HepG2 (cell line): ENCODE measurements around the gene GRIN3B. TPM values are rescaled to one million over a fixed set of nuclear protein-coding genes. Genes with fewer than 3 reads are reported as not detected.
A peak's percentile ranks its signal among the peaks of the same experiment; 100 is the strongest.

Source experiments
- CBX1 ChIP-seq: IDR thresholded peaks from one replicate; pipeline ENCODE4 v1.6.1; 2016; ENCODE audit warnings: antibody characterized with exemption, low read depth
- CEBPB ChIP-seq: IDR thresholded peaks from 2 replicates; pipeline ENCODE4 v1.6.1; 2011; ENCODE audit warnings: low read depth, low read length, improper control_type of control experiment, borderline replicate concordance
- DNMT1 ChIP-seq: sonication (generic); formaldehyde crosslinking; IDR thresholded peaks from 2 replicates; pipeline ENCODE4 v1.5.1; 2020; ENCODE audit warnings: mild to moderate bottlenecking, missing genetic modification reagents
- HDAC2 ChIP-seq: sonication (generic); formaldehyde crosslinking; IDR thresholded peaks from 2 replicates; pipeline ENCODE4 v1.4.0; 2020; ENCODE audit warnings: missing genetic modification reagents
- HNRNPK ChIP-seq: fragments of 200-400 bp; formaldehyde crosslinking; IDR thresholded peaks from 2 replicates; pipeline ENCODE4 v1.6.1; 2018; ENCODE audit warnings: low read length, low read depth, moderate library complexity, mild to moderate bottlenecking; ENCODE audit not compliant: poor library complexity, severe bottlenecking
- HNRNPLL ChIP-seq: fragments of 200-400 bp; formaldehyde crosslinking; IDR thresholded peaks from 2 replicates; pipeline ENCODE4 v1.6.1; 2017; ENCODE audit warnings: mild to moderate bottlenecking, low read depth, low read length; ENCODE audit not compliant: poor library complexity, severe bottlenecking
- MAZ ChIP-seq, 2 experiments: sonication (generic) in 1 of 2; formaldehyde crosslinking in 1 of 2; IDR thresholded peaks; 2 replicates each; pipeline versions ENCODE4 v1.5.0 to v1.6.1; 2012 to 2020; ENCODE audit warnings: low read depth in 2 of 2, mild to moderate bottlenecking in 2 of 2, borderline replicate concordance in 1 of 2, improper control_type of control experiment in 1 of 2, low read length in 1 of 2, missing genetic modification reagents in 1 of 2, moderate library complexity in 1 of 2
- MXD3 ChIP-seq: IDR thresholded peaks from 2 replicates; pipeline ENCODE4 v1.6.1; 2016; ENCODE audit warnings: mild to moderate bottlenecking, missing biosample characterization, missing genetic modification reagents
- NR2C2 ChIP-seq: sonication (generic); formaldehyde crosslinking; IDR thresholded peaks from 2 replicates; pipeline ENCODE4 v1.4.0; 2020; ENCODE audit warnings: missing genetic modification reagents, mild to moderate bottlenecking, moderate library complexity, borderline replicate concordance
- POLR2A ChIP-seq, 2 experiments: IDR thresholded peaks; 2 replicates each; pipeline ENCODE4 v1.6.1; 2011; ENCODE audit warnings: low read depth in 2 of 2, low read length in 2 of 2, mild to moderate bottlenecking in 1 of 2, moderate library complexity in 1 of 2; ENCODE audit not compliant: insufficient read depth in 1 of 2
- RBFOX2 ChIP-seq: fragments of 200-400 bp; formaldehyde crosslinking; IDR thresholded peaks from 2 replicates; pipeline ENCODE4 v1.6.1; 2017; ENCODE audit warnings: low read depth, mild to moderate bottlenecking, low read length
- SUZ12 ChIP-seq: fragments of 150-350 bp; IDR thresholded peaks from 2 replicates; pipeline ENCODE4 v1.6.1; 2014; ENCODE audit warnings: low read depth, low read length
- ZBTB38 ChIP-seq: sonication (generic); formaldehyde crosslinking; IDR thresholded peaks from 2 replicates; pipeline ENCODE4 v1.5.1; 2020; ENCODE audit warnings: mild to moderate bottlenecking, missing genetic modification reagents
- ZFX ChIP-seq: sonication (generic); formaldehyde crosslinking; IDR thresholded peaks from 2 replicates; pipeline ENCODE4 v1.4.0; 2020; ENCODE audit warnings: mild to moderate bottlenecking, low read depth, missing genetic modification reagents, moderate library complexity
- ZNF143 ChIP-seq: sonication (generic); formaldehyde crosslinking; IDR thresholded peaks from 2 replicates; pipeline ENCODE4 v1.4.0; 2020; ENCODE audit warnings: missing genetic modification reagents
- ZNF446 ChIP-seq: sonication (generic); formaldehyde crosslinking; IDR thresholded peaks from 2 replicates; pipeline ENCODE4 v1.5.0; 2020; ENCODE audit warnings: mild to moderate bottlenecking, missing genetic modification reagents
- ZNF503 ChIP-seq: sonication (generic); formaldehyde crosslinking; IDR thresholded peaks from 2 replicates; pipeline ENCODE4 v1.4.0; 2020; ENCODE audit warnings: missing genetic modification reagents
- polyA plus RNA-seq, 8 experiments: library from polyadenylated mRNA; depleted of rRNA in 3 of 8; stranded (reverse) in 7 of 8; unstranded in 1 of 8; fragments of >200 nt; fragmentation: Illumina TruSeq in 4 of 8; extraction: Trizol in 4 of 8; gene quantifications; 2 replicates each; pipeline versions ENCODE4 v1.2.1 to v1.2.3, GENCODE V29; 2011 to 2016; ENCODE audit warnings: low read depth in 4 of 8, missing spikeins in 1 of 8, mixed read lengths in 1 of 8; ENCODE audit not compliant: insufficient read depth in 1 of 8
- total RNA-seq, 5 experiments: library from RNA; depleted of rRNA; stranded (reverse); fragments of >200 nt; fragmentation: Illumina TruSeq; extraction: Trizol; gene quantifications; 2 replicates each; pipeline ENCODE4 v1.2.3, GENCODE V29; 2016; ENCODE audit warnings: low read depth in 1 of 5
- TF ChIP-seq, protein P1 (sequence below), 2 experiments: IDR thresholded peaks; 2 replicates each; pipeline ENCODE4 v1.6.1; 2011 to 2012; ENCODE audit warnings: low read length in 2 of 2, borderline replicate concordance in 1 of 2, low read depth in 1 of 2, mild to moderate bottlenecking in 1 of 2, moderate library complexity in 1 of 2
- TF ChIP-seq, protein P2 (sequence below): IDR thresholded peaks from 2 replicates; pipeline ENCODE4 v1.4.0; 2020; ENCODE audit warnings: mild to moderate bottlenecking, missing genetic modification reagents

The GRIN3B gene
- total and polyA plus RNA-seq, 2 of the 13 experiments (the other 11 are each of a cell fraction or from before 2014, with no cell fraction given) = 0.07 to 0.20 TPM

GRCh38 chr19:1020868-1021425 lies 20.7 kb downstream of the GRIN3B start, which contains the start of gene TMEM259 (continued):
- TF ChIP-seq CBX1 (no peak), NR2C2 (CRISPR knock-in tag) (peak; percentile 75; the same call in 1 of the 2 replicates), ZNF143 (peak; percentile 95), RBFOX2 (peak; percentile 92), ZBTB38 (CRISPR knock-in tag) (peak; percentile 52; the same call in 1 of the 2 replicates), ZFX (CRISPR knock-in tag) (peak; percentile 70), HDAC2 (CRISPR knock-in tag) (no peak), SUZ12 (peak; percentile 85), ZNF446 (CRISPR knock-in tag) (no peak), MXD3 (peak; percentile 66; the same call in 1 of the 2 replicates), HNRNPLL (peak; percentile 88), HNRNPK (peak; percentile 39), POLR2A (IDR thresholded peaks at IDR 0.05; ENCODE audit: insufficient read depth in 1 of 2, low read depth in 2 of 2, low read length in 2 of 2) (peak in 1 of 2 experiments; percentile 71; a peak in 3 of 4 replicates), MAZ (IDR thresholded peaks at IDR 0.05; ENCODE audit: borderline replicate concordance, low read depth, low read length) (peak; percentile 59; the same call in 1 of the 2 replicates), MAZ (CRISPR knock-in tag; IDR thresholded peaks at IDR 0.05; ENCODE audit: low read depth) (peak; percentile 85; the same call in 1 of the 2 replicates), DNMT1 (0 out of 2 replicates have a peak, but pooled peaks have one; percentile 41), CEBPB (no peak), ZNF503 (no peak)
- TF ChIP-seq, protein P1, sequence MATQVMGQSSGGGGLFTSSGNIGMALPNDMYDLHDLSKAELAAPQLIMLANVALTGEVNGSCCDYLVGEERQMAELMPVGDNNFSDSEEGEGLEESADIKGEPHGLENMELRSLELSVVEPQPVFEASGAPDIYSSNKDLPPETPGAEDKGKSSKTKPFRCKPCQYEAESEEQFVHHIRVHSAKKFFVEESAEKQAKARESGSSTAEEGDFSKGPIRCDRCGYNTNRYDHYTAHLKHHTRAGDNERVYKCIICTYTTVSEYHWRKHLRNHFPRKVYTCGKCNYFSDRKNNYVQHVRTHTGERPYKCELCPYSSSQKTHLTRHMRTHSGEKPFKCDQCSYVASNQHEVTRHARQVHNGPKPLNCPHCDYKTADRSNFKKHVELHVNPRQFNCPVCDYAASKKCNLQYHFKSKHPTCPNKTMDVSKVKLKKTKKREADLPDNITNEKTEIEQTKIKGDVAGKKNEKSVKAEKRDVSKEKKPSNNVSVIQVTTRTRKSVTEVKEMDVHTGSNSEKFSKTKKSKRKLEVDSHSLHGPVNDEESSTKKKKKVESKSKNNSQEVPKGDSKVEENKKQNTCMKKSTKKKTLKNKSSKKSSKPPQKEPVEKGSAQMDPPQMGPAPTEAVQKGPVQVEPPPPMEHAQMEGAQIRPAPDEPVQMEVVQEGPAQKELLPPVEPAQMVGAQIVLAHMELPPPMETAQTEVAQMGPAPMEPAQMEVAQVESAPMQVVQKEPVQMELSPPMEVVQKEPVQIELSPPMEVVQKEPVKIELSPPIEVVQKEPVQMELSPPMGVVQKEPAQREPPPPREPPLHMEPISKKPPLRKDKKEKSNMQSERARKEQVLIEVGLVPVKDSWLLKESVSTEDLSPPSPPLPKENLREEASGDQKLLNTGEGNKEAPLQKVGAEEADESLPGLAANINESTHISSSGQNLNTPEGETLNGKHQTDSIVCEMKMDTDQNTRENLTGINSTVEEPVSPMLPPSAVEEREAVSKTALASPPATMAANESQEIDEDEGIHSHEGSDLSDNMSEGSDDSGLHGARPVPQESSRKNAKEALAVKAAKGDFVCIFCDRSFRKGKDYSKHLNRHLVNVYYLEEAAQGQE (IDR thresholded peaks at IDR 0.05; ENCODE audit: borderline replicate concordance in 1 of 2, low read depth in 1 of 2, low read length in 2 of 2) = peak in 1 of 2 experiments; percentile 30; a peak in 1 of 4 replicates
- TF ChIP-seq, protein P2, sequence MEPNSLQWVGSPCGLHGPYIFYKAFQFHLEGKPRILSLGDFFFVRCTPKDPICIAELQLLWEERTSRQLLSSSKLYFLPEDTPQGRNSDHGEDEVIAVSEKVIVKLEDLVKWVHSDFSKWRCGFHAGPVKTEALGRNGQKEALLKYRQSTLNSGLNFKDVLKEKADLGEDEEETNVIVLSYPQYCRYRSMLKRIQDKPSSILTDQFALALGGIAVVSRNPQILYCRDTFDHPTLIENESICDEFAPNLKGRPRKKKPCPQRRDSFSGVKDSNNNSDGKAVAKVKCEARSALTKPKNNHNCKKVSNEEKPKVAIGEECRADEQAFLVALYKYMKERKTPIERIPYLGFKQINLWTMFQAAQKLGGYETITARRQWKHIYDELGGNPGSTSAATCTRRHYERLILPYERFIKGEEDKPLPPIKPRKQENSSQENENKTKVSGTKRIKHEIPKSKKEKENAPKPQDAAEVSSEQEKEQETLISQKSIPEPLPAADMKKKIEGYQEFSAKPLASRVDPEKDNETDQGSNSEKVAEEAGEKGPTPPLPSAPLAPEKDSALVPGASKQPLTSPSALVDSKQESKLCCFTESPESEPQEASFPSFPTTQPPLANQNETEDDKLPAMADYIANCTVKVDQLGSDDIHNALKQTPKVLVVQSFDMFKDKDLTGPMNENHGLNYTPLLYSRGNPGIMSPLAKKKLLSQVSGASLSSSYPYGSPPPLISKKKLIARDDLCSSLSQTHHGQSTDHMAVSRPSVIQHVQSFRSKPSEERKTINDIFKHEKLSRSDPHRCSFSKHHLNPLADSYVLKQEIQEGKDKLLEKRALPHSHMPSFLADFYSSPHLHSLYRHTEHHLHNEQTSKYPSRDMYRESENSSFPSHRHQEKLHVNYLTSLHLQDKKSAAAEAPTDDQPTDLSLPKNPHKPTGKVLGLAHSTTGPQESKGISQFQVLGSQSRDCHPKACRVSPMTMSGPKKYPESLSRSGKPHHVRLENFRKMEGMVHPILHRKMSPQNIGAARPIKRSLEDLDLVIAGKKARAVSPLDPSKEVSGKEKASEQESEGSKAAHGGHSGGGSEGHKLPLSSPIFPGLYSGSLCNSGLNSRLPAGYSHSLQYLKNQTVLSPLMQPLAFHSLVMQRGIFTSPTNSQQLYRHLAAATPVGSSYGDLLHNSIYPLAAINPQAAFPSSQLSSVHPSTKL = no peak
